OCI-M1 (cell line): ENCODE measurements around the gene GTF3C4.

Experiments
- DNase-seq: peaks from one replicate; lab custom pipeline; 2025; lab: John Stamatoyannopoulos, UW

Gene GTF3C4

GRCh38 chr9:132648283-132648682, 22.0 kb upstream of the GTF3C4 start:
- no peak for DNase-seq

- no peak for DNase-seq
Observed at GRCh38 chr9:132648685-132649084, 21.6 kb upstream of the GTF3C4 start.

- peak; percentile 73 for DNase-seq
Observed at GRCh38 chr9:132651259-132651658, 19.0 kb upstream of the GTF3C4 start.

GRCh38 chr9:132656299-132656698, 14.0 kb upstream of the GTF3C4 start:
- no peak for DNase-seq

- DNase-seq: no peak
Observed at GRCh38 chr9:132662152-132662945, 7.9 kb upstream of the GTF3C4 start.

- no peak for DNase-seq
Observed at GRCh38 chr9:132663117-132663516, 7.1 kb upstream of the GTF3C4 start.

GRCh38 chr9:132663851-132664250, 6.4 kb upstream of the GTF3C4 start:
- no peak for DNase-seq

- peak; percentile 69 for DNase-seq
Observed at GRCh38 chr9:132669319-132669697, 956 bp upstream of the GTF3C4 start.

GRCh38 chr9:132669698-132670456, 387 bp upstream of the GTF3C4 start, which contains the start of gene DDX31:
DDX31 (minus strand) TSS chr9:132669983; CDS start chr9:132669934, 49 bp downstream.
- DNase-seq: peak; percentile 89

GRCh38 chr9:132671620-132672412, 1.6 kb downstream of the GTF3C4 start:
- DNase-seq: peak; percentile 26

GRCh38 chr9:132672413-132672690, 2.1 kb downstream of the GTF3C4 start:
- peak; percentile 34 for DNase-seq

- peak; percentile 69 for DNase-seq
Observed at GRCh38 chr9:132673355-132673754, 3.1 kb downstream of the GTF3C4 start.

- no peak for DNase-seq
Observed at GRCh38 chr9:132674485-132674884, 4.2 kb downstream of the GTF3C4 start.

- DNase-seq: no peak
Observed at GRCh38 chr9:132677976-132678375, 7.7 kb downstream of the GTF3C4 start.

GRCh38 chr9:132679946-132680625, 9.8 kb downstream of the GTF3C4 start:
- DNase-seq: no peak

GRCh38 chr9:132681561-132681960, 11.3 kb downstream of the GTF3C4 start:
- DNase-seq: no peak

- DNase-seq: no peak
Observed at GRCh38 chr9:132683873-132684272, 13.6 kb downstream of the GTF3C4 start.

- DNase-seq: no peak
Observed at GRCh38 chr9:132690696-132691095, 20.4 kb downstream of the GTF3C4 start.

GRCh38 chr9:132694144-132694543, 23.9 kb downstream of the GTF3C4 start:
- DNase-seq: peak; percentile 60

- DNase-seq: peak; percentile 34
Observed at GRCh38 chr9:132697230-132697629, 27.0 kb downstream of the GTF3C4 start.

- no peak for DNase-seq
Observed at GRCh38 chr9:132698989-132699388, 28.7 kb downstream of the GTF3C4 start.

- DNase-seq: no peak
Observed at GRCh38 chr9:132699956-132700355, 29.7 kb downstream of the GTF3C4 start.
